ENCODE results near the gene WNT9B.

GRCh38 chr17:46832331-46832821, 19.0 kb upstream of the WNT9B start:
- TF ChIP-seq EZH2 (IDR thresholded peaks at IDR 0.05; ENCODE audit: low read length, missing control alignments) (no peak), CTCF (conservative IDR thresholded peaks at IDR 0.05 in 1 of 2, IDR thresholded peaks at IDR 0.05 in 1 of 2; ENCODE audit: low read depth in 1 of 2, low read length in 2 of 2) (no peak)
